Activated effector memory CD4-positive, alpha-beta T cell treated with anti-CD3 and anti-CD28 coated beads, Interleukin-2, amount 50 U/mL, for 16 hours (primary cell): Measurements from ENCODE around the gene SH3TC2.

Source experiments
- DNase-seq: peaks from one replicate; pipeline ENCODE4 v3.0.0-alpha.2; 2020

The SH3TC2 gene

GRCh38 chr5:148967783-148968182, 95.1 kb downstream of the SH3TC2 start:
- no peak for DNase-seq

GRCh38 chr5:148966938-148967337, 95.9 kb downstream of the SH3TC2 start:
- DNase-seq: no peak

- DNase-seq: no peak
Observed at GRCh38 chr5:148966348-148966747, 96.5 kb downstream of the SH3TC2 start.

- DNase-seq: no peak
Observed at GRCh38 chr5:148965511-148966265, 97.2 kb downstream of the SH3TC2 start.

- DNase-seq: no peak
Observed at GRCh38 chr5:148963664-148964063, 99.2 kb downstream of the SH3TC2 start.

- DNase-seq: no peak
Observed at GRCh38 chr5:148962761-148963324, 100.0 kb downstream of the SH3TC2 start.

GRCh38 chr5:148962200-148962550, 100.7 kb downstream of the SH3TC2 start:
- no peak for DNase-seq

- no peak for DNase-seq
Observed at GRCh38 chr5:148961261-148962199, 101.3 kb downstream of the SH3TC2 start.

GRCh38 chr5:148960070-148960769, 102.6 kb downstream of the SH3TC2 start:
- DNase-seq: no peak

- DNase-seq: peak; percentile 74
Observed at GRCh38 chr5:148957591-148958202, 105.2 kb downstream of the SH3TC2 start.

- DNase-seq: no peak
Observed at GRCh38 chr5:148956477-148957385, 106.1 kb downstream of the SH3TC2 start.
